IMR-90 (cell line): Measurements from ENCODE around the gene TSPAN17. TPM values are rescaled to one million over a fixed set of nuclear protein-coding genes. Genes with fewer than 3 reads are reported as not detected.

Source experiments
- ATAC-seq: fragments of 200-7000 bp; cut with Tn5 transposase; 2 replicates; pipeline ENCODE4 v1.9.1; 2020; ENCODE audit warnings: low read depth, mild to moderate bottlenecking, moderate library complexity
- BruUV-seq: library from RNA; stranded (reverse); fragments of 400-500 nt; replicated peaks from 2 replicates; lab custom pipeline; 2021; lab: Mats Ljungman, UMichigan
- CTCF ChIA-PET: fragments of 300-600 bp; formaldehyde crosslinking; extraction: SDS; loops from one replicate; lab custom pipeline; 2021; ENCODE audit warnings: antibody characterized with exemption; lab: Yijun Ruan, JAX
- POLR2A ChIA-PET: fragments of 300-600 bp; sonication (Branson Sonifier 250); formaldehyde crosslinking; loops from one replicate; lab custom pipeline; 2022; ENCODE audit warnings: antibody characterized with exemption; ENCODE audit not compliant: unreplicated experiment; lab: Charles Lee
- DNase-seq: peaks from one replicate; pipeline ENCODE4 v3.0.0; 2013
- H2AFZ ChIP-seq: replicated peaks from 2 replicates; pipeline ENCODE3; 2013; ENCODE audit warnings: low read length, mild to moderate bottlenecking; ENCODE audit not compliant: poor library complexity
- H2AK5ac ChIP-seq: 2 replicates; pipeline ENCODE4 v1.6.1; 2013; ENCODE audit warnings: low read depth, low read length, inconsistent platforms
- H2AK9ac ChIP-seq: replicated peaks from 2 replicates; pipeline ENCODE3; 2013; ENCODE audit warnings: mild to moderate bottlenecking, low read depth, low read length, moderate library complexity; ENCODE audit not compliant: poor library complexity
- H2BK120ac ChIP-seq: 2 replicates; pipeline ENCODE4 v1.6.1; 2013; ENCODE audit warnings: low read depth, low read length, inconsistent platforms
- H2BK15ac ChIP-seq: 3 replicates; pipeline ENCODE4 v1.6.1; 2013; ENCODE audit warnings: low read depth, low read length, inconsistent platforms
- H2BK20ac ChIP-seq: 2 replicates; pipeline ENCODE4 v1.6.1; 2013; ENCODE audit warnings: low read depth, mild to moderate bottlenecking, inconsistent platforms, low read length, moderate library complexity
- H2BK5ac ChIP-seq: 2 replicates; pipeline ENCODE4 v1.6.1; 2013; ENCODE audit warnings: mild to moderate bottlenecking, low read depth, low read length, inconsistent platforms; ENCODE audit not compliant: poor library complexity, severe bottlenecking
- H3K14ac ChIP-seq: replicated peaks from 2 replicates; pipeline ENCODE4 v1.6.1; 2013; ENCODE audit warnings: low read depth, low read length, inconsistent platforms
- H3K18ac ChIP-seq: 2 replicates; pipeline ENCODE4 v1.6.1; 2013; ENCODE audit warnings: low read depth, low read length, control low read depth
- H3K23ac ChIP-seq: 2 replicates; pipeline ENCODE4 v1.6.1; 2013; ENCODE audit warnings: low read depth, low read length, inconsistent platforms
- H3K27ac ChIP-seq: 2 replicates; pipeline ENCODE4 v1.5.1; 2013; ENCODE audit warnings: mild to moderate bottlenecking, control low read depth, low read length; ENCODE audit not compliant: insufficient read depth
- H3K27me3 ChIP-seq: 2 replicates; pipeline ENCODE4 v1.6.1; 2013; ENCODE audit warnings: low read length; ENCODE audit not compliant: control insufficient read depth, insufficient read depth
- H3K36me3 ChIP-seq: 2 replicates; pipeline ENCODE4 v1.6.1; 2013; ENCODE audit warnings: low read length, mixed read lengths; ENCODE audit not compliant: control insufficient read depth, insufficient read depth
- H3K4ac ChIP-seq: 2 replicates; pipeline ENCODE4 v1.6.1; 2013; ENCODE audit warnings: low read depth, low read length, inconsistent platforms
- H3K4me1 ChIP-seq: 2 replicates; pipeline ENCODE4 v1.6.1; 2013; ENCODE audit warnings: low read length, mixed read lengths; ENCODE audit not compliant: control insufficient read depth, insufficient read depth
- H3K4me2 ChIP-seq: 2 replicates; pipeline ENCODE4 v1.6.1; 2013; ENCODE audit warnings: low read depth, mild to moderate bottlenecking, control low read depth, low read length, moderate library complexity
- H3K4me3 ChIP-seq: 2 replicates; pipeline ENCODE4 v1.5.1; 2013; ENCODE audit warnings: low read depth, mild to moderate bottlenecking, control low read depth, low read length, moderate library complexity; ENCODE audit not compliant: insufficient read depth
- H3K56ac ChIP-seq: 2 replicates; pipeline ENCODE4 v1.6.1; 2013; ENCODE audit warnings: low read length, inconsistent platforms; ENCODE audit not compliant: insufficient read depth; ENCODE audit errors: extremely low read depth
- H3K79me1 ChIP-seq, 2 experiments: 2 replicates each; pipeline ENCODE4 v1.6.1; 2013; ENCODE audit warnings: low read length in 2 of 2, inconsistent platforms in 1 of 2, low read depth in 1 of 2
- H3K9ac ChIP-seq: 2 replicates; pipeline ENCODE4 v1.6.1; 2013; ENCODE audit warnings: low read depth, low read length, control low read depth
- H3K9me1 ChIP-seq: 2 replicates; pipeline ENCODE4 v1.6.1; 2013; ENCODE audit warnings: low read length, inconsistent platforms; ENCODE audit not compliant: insufficient read depth
- H3K9me3 ChIP-seq: 2 replicates; pipeline ENCODE4 v1.6.1; 2013; ENCODE audit warnings: low read length; ENCODE audit not compliant: control insufficient read depth, insufficient read depth
- H4K20me1 ChIP-seq: 2 replicates; pipeline ENCODE4 v1.6.1; 2013; ENCODE audit warnings: low read length, inconsistent platforms; ENCODE audit not compliant: insufficient read depth
- H4K5ac ChIP-seq: 2 replicates; pipeline ENCODE4 v1.6.1; 2013; ENCODE audit warnings: mild to moderate bottlenecking, low read depth, low read length, control low read depth
- H4K8ac ChIP-seq, 2 experiments: 2 replicates each; pipeline ENCODE4 v1.6.1; 2013; ENCODE audit warnings: low read depth in 2 of 2, low read length in 2 of 2, control low read depth in 1 of 2, inconsistent platforms in 1 of 2
- H4K91ac ChIP-seq: 2 replicates; pipeline ENCODE4 v1.6.1; 2013; ENCODE audit warnings: low read depth, low read length, inconsistent platforms; ENCODE audit not compliant: insufficient read depth
- CEBPB ChIP-seq: IDR thresholded peaks from 2 replicates; pipeline ENCODE4 v1.6.1; 2012; ENCODE audit warnings: low read depth, low read length, improper control_type of control experiment
- CHD1 ChIP-seq: IDR thresholded peaks from 2 replicates; pipeline ENCODE4 v1.6.1; 2012; ENCODE audit warnings: low read depth, low read length, improper control_type of control experiment
- FOS ChIP-seq: fragments of 150-350 bp; IDR thresholded peaks from 2 replicates; pipeline ENCODE4 v1.6.1; 2016; ENCODE audit warnings: low read depth, low read length
- MAFK ChIP-seq: IDR thresholded peaks from 2 replicates; pipeline ENCODE4 v1.6.1; 2012; ENCODE audit warnings: low read depth, low read length, improper control_type of control experiment
- MAZ ChIP-seq: IDR thresholded peaks from 2 replicates; pipeline ENCODE4 v1.6.1; 2012; ENCODE audit warnings: low read depth, mild to moderate bottlenecking, low read length, improper control_type of control experiment, moderate library complexity, borderline replicate concordance
- MXI1 ChIP-seq: IDR thresholded peaks from 2 replicates; pipeline ENCODE4 v1.6.1; 2012; ENCODE audit warnings: low read depth, mild to moderate bottlenecking, low read length, moderate library complexity, borderline replicate concordance
- NFE2L2 ChIP-seq: fragments of 150-350 bp; IDR thresholded peaks from 2 replicates; pipeline ENCODE4 v1.6.1; 2016; ENCODE audit warnings: low read depth, mild to moderate bottlenecking, low read length
- RAD21 ChIP-seq: IDR thresholded peaks from 2 replicates; pipeline ENCODE4 v1.6.1; 2012; ENCODE audit warnings: low read length, improper control_type of control experiment
- RFX5 ChIP-seq: IDR thresholded peaks from 2 replicates; pipeline ENCODE4 v1.8.0; 2012; ENCODE audit warnings: low read depth, mild to moderate bottlenecking, low read length, moderate library complexity
- SMC3 ChIP-seq: fragments of 150-350 bp; IDR thresholded peaks from 2 replicates; pipeline ENCODE4 v1.6.1; 2016; ENCODE audit warnings: low read depth, mild to moderate bottlenecking, antibody characterized with exemption, low read length, moderate library complexity
- WGBS, 2 experiments: methylation state at CpG; one replicate each; pipeline versions ENCODE4 v1.1.5 to v1.1.7; 2013; ENCODE audit warnings: missing lambda C conversion rate in 2 of 2; ENCODE audit not compliant: insufficient read length in 1 of 2; ENCODE audit errors: extremely low coverage in 2 of 2; 5-methylcytosine and 5-hydroxymethylcytosine counted together
- dilution Hi-C: fragments of 300-500 bp; cut with HindIII; formaldehyde crosslinking; loops from one replicate; pipeline ENCODE4 v1.14.3; 2018; ENCODE audit warnings: low sequenced_read_pairs; ENCODE audit not compliant: unreplicated experiment
- in situ Hi-C: fragments of 300-500 bp; cut with MboI; formaldehyde crosslinking; loops from 3 replicates; pipeline ENCODE4 v1.14.3; 2019; ENCODE audit warnings: low sequenced_read_pairs, inconsistent platforms, mixed read lengths
- intact Hi-C: fragments of 100-400 bp; cut with micrococcal nuclease; formaldehyde crosslinking; loops from 2 replicates; pipeline ENCODE4 v1.10.0; 2022
- polyA plus RNA-seq, 3 experiments: library from polyadenylated mRNA; depleted of rRNA; stranded (reverse); fragments of >200 nt; gene quantifications; 2 replicates each; pipeline ENCODE4 v1.2.3, GENCODE V29; 2012; ENCODE audit warnings: low replicate concordance in 1 of 3
- total RNA-seq: library from RNA; depleted of rRNA; stranded (reverse); fragments of >200 nt; gene quantifications from 2 replicates; pipeline ENCODE4 v1.2.3, GENCODE V29; 2012
- TF ChIP-seq, protein P1 (sequence below): fragments of 150-350 bp; IDR thresholded peaks from 2 replicates; pipeline ENCODE4 v1.6.1; 2016; ENCODE audit warnings: low read depth, mild to moderate bottlenecking, low read length, moderate library complexity, borderline replicate concordance
- TF ChIP-seq, protein P2 (sequence below): conservative IDR thresholded peaks from 2 replicates; pipeline ENCODE4 v1.5.1; 2012; ENCODE audit warnings: mild to moderate bottlenecking, low read depth, low read length, improper control_type of control experiment
- TF ChIP-seq, protein P3 (sequence below): fragments of 150-350 bp; IDR thresholded peaks from 2 replicates; pipeline ENCODE4 v1.6.1; 2017; ENCODE audit warnings: mild to moderate bottlenecking, antibody characterized with exemption, low read length, low read depth

TSPAN17 gene
- total and polyA plus RNA-seq, 2 of the 4 experiments (the other 2 are of a cell fraction), result 34.2 to 41.6 TPM

DNA sequence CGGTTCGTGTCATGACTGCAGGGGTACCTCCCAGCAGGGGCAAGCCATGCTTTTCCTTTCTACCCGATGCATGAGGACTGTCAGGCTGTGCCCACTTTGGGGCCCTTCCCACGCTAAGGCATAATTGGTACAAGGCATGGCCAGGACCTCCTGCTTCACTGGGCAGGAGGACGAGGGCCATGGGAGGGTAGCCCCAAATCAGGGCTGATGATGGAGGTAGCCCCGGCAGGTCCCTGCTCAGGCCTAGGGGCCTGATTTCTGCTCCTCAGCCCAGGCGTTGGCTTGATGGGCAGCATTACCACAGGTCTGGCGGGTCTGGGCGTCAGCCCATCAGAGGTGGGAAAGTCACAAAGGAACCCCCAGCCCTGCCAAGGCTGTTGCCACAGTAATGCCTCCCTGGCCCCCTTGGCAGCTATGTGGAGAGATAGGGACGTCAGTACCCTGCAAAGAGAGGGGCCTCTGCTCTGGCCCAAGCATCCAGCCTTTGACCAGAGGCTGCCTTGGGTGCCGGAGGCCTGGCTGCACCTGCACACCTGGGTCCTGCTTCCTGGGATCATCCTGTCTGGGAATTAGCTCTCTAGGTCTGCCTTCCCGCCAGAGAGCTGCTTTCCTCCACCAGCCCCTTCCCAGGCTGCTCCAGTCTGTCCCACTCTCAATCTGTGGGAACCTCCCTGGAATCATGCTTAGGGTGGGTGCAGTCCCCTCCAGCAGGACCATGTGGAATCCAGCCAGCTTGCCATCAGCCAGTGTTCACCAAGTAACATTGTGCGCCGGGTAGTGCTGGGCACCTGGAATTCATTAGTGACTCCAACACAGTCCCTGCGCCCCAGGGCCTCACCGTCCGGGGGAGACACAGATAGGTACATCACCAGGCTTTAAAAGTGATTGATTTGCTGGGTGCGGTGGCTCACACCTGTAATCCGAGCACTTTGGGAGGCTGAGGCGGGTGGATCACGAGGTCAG, 15.4 kb downstream of the TSPAN17 start:
- no TSS peak for BruUV-seq
- no peak overlapping the region for H2AFZ ChIP-seq
- H3K9ac ChIP-seq, result no peak overlapping the region
- no peak overlapping the region for H2BK5ac ChIP-seq
- H3K27ac ChIP-seq, result no peak overlapping the region
- H3K4me2 ChIP-seq, result no peak overlapping the region
- H3K4me1 ChIP-seq, result no peaks in the 10 kb centered on the region
- H3K9me3 ChIP-seq, result 0 out of 2 replicates have a peak, but pooled peaks cover 1% of the 10 kb centered on the region
- dilution Hi-C loops, result no loop called here
- H2AK5ac ChIP-seq, result no peak overlapping the region
- CTCF ChIA-PET, result no interaction called here
- DNase-seq (no peak), ATAC-seq (no peak)
- intact Hi-C loops, result loop anchor here (10.0 kb wide), 1 partner anchor 152 kb away; the partner anchor contains the start of gene UNC5A
- H3K14ac ChIP-seq, result no peak overlapping the region
- no peak overlapping the region for H2BK15ac ChIP-seq
- H2BK120ac ChIP-seq, result no peak overlapping the region
- no peaks in the 10 kb centered on the region for H3K79me1 ChIP-seq
- no peak overlapping the region for H4K91ac ChIP-seq
- no peak overlapping the region for H3K56ac ChIP-seq
- H3K36me3 ChIP-seq, result no peaks in the 10 kb centered on the region
- H3K4ac ChIP-seq, result no peak overlapping the region
- no peak overlapping the region for H4K8ac ChIP-seq
- in situ Hi-C loops, result no loop called here
- H3K27me3 ChIP-seq, result peaks cover 22% of the 10 kb centered on the region
- H3K9me1 ChIP-seq, result peaks cover 3% of the 10 kb centered on the region; the same call in 1 of the 2 replicates
- POLR2A ChIA-PET, result no interaction called here
- 63% methylated on average over 4 of the region's 21 CpGs; no CpG with 5 or more reads in 1 of the 2 experiments for WGBS, 2 experiments
- no peak overlapping the region for H3K18ac ChIP-seq
- no peak overlapping the region for H3K23ac ChIP-seq
- H3K4me3 ChIP-seq, result no peak overlapping the region
- H2BK20ac ChIP-seq, result no peak overlapping the region
- no peak overlapping the region for H4K5ac ChIP-seq
- H4K20me1 ChIP-seq, result peaks cover 7% of the 10 kb centered on the region
- H2AK9ac ChIP-seq, result no peak overlapping the region
- TF ChIP-seq SMC3, result no peak
- no peak for TF ChIP-seq FOS
- TF ChIP-seq, protein P1, sequence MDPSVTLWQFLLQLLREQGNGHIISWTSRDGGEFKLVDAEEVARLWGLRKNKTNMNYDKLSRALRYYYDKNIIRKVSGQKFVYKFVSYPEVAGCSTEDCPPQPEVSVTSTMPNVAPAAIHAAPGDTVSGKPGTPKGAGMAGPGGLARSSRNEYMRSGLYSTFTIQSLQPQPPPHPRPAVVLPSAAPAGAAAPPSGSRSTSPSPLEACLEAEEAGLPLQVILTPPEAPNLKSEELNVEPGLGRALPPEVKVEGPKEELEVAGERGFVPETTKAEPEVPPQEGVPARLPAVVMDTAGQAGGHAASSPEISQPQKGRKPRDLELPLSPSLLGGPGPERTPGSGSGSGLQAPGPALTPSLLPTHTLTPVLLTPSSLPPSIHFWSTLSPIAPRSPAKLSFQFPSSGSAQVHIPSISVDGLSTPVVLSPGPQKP, result no peak
- TF ChIP-seq CEBPB, result no peak
- TF ChIP-seq, protein P2, sequence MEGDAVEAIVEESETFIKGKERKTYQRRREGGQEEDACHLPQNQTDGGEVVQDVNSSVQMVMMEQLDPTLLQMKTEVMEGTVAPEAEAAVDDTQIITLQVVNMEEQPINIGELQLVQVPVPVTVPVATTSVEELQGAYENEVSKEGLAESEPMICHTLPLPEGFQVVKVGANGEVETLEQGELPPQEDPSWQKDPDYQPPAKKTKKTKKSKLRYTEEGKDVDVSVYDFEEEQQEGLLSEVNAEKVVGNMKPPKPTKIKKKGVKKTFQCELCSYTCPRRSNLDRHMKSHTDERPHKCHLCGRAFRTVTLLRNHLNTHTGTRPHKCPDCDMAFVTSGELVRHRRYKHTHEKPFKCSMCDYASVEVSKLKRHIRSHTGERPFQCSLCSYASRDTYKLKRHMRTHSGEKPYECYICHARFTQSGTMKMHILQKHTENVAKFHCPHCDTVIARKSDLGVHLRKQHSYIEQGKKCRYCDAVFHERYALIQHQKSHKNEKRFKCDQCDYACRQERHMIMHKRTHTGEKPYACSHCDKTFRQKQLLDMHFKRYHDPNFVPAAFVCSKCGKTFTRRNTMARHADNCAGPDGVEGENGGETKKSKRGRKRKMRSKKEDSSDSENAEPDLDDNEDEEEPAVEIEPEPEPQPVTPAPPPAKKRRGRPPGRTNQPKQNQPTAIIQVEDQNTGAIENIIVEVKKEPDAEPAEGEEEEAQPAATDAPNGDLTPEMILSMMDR, result no peak
- TF ChIP-seq MAZ, result no peak
- TF ChIP-seq CHD1, result no peak
- TF ChIP-seq, protein P3, sequence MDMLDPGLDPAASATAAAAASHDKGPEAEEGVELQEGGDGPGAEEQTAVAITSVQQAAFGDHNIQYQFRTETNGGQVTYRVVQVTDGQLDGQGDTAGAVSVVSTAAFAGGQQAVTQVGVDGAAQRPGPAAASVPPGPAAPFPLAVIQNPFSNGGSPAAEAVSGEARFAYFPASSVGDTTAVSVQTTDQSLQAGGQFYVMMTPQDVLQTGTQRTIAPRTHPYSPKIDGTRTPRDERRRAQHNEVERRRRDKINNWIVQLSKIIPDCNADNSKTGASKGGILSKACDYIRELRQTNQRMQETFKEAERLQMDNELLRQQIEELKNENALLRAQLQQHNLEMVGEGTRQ, result no peak
- no peak for TF ChIP-seq RAD21
- no peak for TF ChIP-seq MAFK
- TF ChIP-seq MXI1, result no peak
- TF ChIP-seq NFE2L2, result no peak
- TF ChIP-seq RFX5, result no peak
